Peyer's patch (tissue), 4 donors: ENCODE measurements around the gene SH3BP1.
"Not testable (repeated sequence)": the region's sequence is repeated elsewhere in the genome, so short reads cannot be mapped to it uniquely, and the experiment has no call there.

Source experiments
- CTCF ChIP-seq, 6 experiments: fragments of 450-650 bp in 4 of 6; fragments of 200-600 bp in 2 of 6; sonication (generic) in 1 of 6; IDR thresholded peaks; one replicate each; pipeline ENCODE4 v1.5.1; 2017 to 2019; ENCODE audit warnings: antibody characterized with exemption in 6 of 6, mild to moderate bottlenecking in 3 of 6, moderate library complexity in 1 of 6
- POLR2A ChIP-seq, 2 donors: fragments of 450-650 bp; IDR thresholded peaks; one replicate each; pipeline ENCODE4 v1.5.1; 2017; ENCODE audit warnings: antibody characterized with exemption in 2 of 2, mild to moderate bottlenecking in 2 of 2, moderate library complexity in 2 of 2

DNA sequence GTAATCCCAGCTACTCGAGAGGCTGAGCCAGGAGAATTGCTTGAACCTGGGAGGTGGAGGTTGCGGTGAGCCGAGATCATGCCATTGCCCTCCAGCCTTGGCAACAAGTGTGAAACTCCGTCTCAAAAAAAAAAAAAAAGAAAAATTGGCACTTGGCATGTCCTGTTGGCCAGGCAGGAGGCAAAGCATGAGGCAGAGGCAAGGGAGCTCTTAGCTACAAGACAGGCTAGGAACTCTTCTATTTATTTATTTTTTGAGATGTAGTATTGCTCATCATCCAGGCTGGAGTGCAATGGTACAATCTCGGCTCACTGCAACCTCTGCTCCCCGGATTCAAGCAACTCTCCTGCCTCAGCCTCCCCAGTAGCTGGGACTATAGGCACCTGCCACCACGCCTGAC lies 54.7 kb downstream of the SH3BP1 start:
- TF ChIP-seq CTCF, POLR2A (IDR thresholded peaks at IDR 0.05): not testable (repeated sequence)
